Right atrium auricular region (tissue), 2 donors: Measurements from ENCODE around the gene GLS. TPM values are rescaled to one million over a fixed set of nuclear protein-coding genes. Genes with fewer than 3 reads are reported as not detected.

Source experiments
- DNase-seq: peaks from one replicate; pipeline ENCODE4 v3.0.0-alpha.2; 2019; ENCODE audit warnings: low spot score
- H3K27ac ChIP-seq, 2 donors: fragments of 200-600 bp; sonication (generic); 1 replicate in 1 of 2; 2 replicates in 1 of 2; pipeline ENCODE4 v1.5.1; 2016 to 2019
- H3K27me3 ChIP-seq, 2 donors: fragments of 200-600 bp; sonication (generic); one replicate each; pipeline versions ENCODE4 v1.5.1 to v1.6.0; 2017 to 2019
- H3K36me3 ChIP-seq: fragments of 200-600 bp; sonication (generic); one replicate; pipeline ENCODE4 v1.5.1; 2016
- H3K4me1 ChIP-seq, 2 donors: fragments of 200-600 bp; sonication (generic); one replicate each; pipeline versions ENCODE4 v1.5.1 to v1.6.0; 2017 to 2019
- H3K4me3 ChIP-seq, 2 donors: fragments of 200-600 bp; sonication (generic); 1 replicate in 1 of 2; 2 replicates in 1 of 2; pipeline ENCODE4 v1.5.1; 2017 to 2019; ENCODE audit warnings: mild to moderate bottlenecking in 1 of 2, moderate library complexity in 1 of 2
- H3K9me3 ChIP-seq, 2 donors: fragments of 200-600 bp; sonication (generic); one replicate each; pipeline ENCODE4 v1.5.1; 2019
- total RNA-seq, 2 donors: library from RNA; depleted of rRNA; stranded (reverse); fragments of >200 nt; gene quantifications; one replicate each; pipeline ENCODE4 v1.1.0, GENCODE V29; 2016
- TF ChIP-seq, protein P1 (sequence below), 2 donors: fragments of 200-600 bp; sonication (generic); IDR thresholded peaks; one replicate each; pipeline ENCODE4 v1.5.1; 2019; ENCODE audit warnings: antibody characterized with exemption in 2 of 2

GLS gene
- total RNA-seq, 2 donors from 2014 or later = 53.7 to 77.2 TPM

DNA sequence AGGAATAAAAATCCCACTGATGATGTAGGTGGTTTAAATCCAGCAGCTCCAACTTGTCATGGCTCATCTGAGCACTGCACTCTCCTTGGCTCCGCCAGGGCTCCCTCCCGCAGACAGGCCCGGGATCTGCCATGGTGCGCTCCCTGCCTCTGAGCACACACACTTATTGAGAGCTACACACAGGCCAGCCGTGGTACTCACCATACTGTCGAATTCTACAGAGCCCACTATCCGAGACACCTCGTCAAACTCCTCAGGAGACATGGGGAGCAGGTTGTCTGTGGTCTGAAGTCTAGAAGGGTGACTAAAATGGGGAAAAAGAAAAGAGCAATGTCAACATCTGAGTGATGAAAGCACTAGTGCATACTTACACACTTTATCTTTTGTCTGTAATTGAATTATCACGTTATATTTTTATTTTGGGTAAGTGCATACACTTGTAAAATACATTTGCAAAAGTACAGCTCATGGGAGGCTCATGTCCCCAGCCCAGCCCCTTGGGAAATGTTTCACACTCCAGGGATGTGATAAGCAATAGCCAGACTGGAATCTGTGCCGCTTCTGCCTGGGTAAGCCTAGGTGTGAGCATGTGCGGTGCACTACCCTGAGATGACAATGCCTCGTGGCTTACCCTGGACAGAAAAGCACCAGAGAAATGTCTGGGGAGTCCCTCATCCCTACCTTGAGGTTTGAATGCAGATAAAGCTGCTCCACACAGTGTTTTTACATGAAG is 94.2 kb downstream of the GLS start:
- no peak overlapping the region for H3K4me3 ChIP-seq
- no peaks in the 10 kb centered on the region for H3K27me3 ChIP-seq
- peaks cover 0 to 30% of the 10 kb centered on the region in 2 donors for H3K4me1 ChIP-seq
- TF ChIP-seq, protein P1, sequence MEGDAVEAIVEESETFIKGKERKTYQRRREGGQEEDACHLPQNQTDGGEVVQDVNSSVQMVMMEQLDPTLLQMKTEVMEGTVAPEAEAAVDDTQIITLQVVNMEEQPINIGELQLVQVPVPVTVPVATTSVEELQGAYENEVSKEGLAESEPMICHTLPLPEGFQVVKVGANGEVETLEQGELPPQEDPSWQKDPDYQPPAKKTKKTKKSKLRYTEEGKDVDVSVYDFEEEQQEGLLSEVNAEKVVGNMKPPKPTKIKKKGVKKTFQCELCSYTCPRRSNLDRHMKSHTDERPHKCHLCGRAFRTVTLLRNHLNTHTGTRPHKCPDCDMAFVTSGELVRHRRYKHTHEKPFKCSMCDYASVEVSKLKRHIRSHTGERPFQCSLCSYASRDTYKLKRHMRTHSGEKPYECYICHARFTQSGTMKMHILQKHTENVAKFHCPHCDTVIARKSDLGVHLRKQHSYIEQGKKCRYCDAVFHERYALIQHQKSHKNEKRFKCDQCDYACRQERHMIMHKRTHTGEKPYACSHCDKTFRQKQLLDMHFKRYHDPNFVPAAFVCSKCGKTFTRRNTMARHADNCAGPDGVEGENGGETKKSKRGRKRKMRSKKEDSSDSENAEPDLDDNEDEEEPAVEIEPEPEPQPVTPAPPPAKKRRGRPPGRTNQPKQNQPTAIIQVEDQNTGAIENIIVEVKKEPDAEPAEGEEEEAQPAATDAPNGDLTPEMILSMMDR (IDR thresholded peaks at IDR 0.05) = no peak
- peaks cover 77% of the 10 kb centered on the region for H3K36me3 ChIP-seq
- no peak for DNase-seq
- peak overlapping the region in 1 of 2 donors; percentile 73 for H3K27ac ChIP-seq
- H3K9me3 ChIP-seq = no peaks in the 10 kb centered on the region

DNA sequence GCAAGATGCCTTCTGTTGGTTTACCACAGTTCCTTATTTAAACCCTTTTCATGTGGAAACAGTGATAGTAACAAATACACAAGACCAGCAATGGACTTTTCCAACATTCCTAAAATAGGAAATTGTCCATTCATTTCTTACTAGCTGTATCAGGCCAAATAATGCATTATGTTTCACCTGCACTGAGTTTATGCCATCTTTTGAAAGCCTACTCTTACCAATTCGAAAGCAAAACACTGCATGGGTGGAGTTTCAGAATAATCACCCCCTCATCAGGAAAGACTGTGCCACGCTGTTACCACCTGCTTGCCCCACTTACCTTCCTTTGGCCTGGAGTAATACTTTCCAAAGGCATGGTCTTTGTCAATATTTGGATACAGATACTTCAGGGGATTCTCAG is 95.9 kb downstream of the GLS start:
- peaks cover 65% of the 10 kb centered on the region for H3K36me3 ChIP-seq
- no peak overlapping the region for H3K4me3 ChIP-seq
- no peak for DNase-seq
- H3K4me1 ChIP-seq = peaks cover 0 to 43% of the 10 kb centered on the region in 2 donors
- no peak overlapping the region for H3K27ac ChIP-seq
- TF ChIP-seq, protein P1 (IDR thresholded peaks at IDR 0.05) = no peak
- no peaks in the 10 kb centered on the region for H3K27me3 ChIP-seq
- H3K9me3 ChIP-seq = no peaks in the 10 kb centered on the region

DNA sequence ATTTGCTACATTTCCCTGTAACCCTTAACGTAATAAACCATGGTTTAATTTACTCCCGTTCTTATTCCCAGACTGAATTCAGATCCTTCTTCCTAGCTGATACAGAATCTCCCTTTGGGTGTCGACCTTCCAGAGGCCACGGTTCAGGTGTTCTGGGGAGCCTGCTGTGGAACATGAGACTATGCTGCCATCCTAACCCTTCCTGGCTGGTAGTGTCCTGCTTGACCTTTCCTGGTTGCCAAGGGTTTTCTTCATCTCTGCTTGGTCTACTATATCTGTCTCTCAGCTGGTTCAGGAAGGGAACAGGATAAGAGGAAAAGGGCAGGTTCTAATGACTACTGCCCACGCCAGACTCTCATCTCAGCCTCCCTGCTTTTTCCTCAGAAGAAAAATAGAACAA is 96.9 kb downstream of the GLS start:
- no peaks in the 10 kb centered on the region for H3K27me3 ChIP-seq
- H3K4me1 ChIP-seq = peaks cover 0 to 43% of the 10 kb centered on the region in 2 donors
- no peak overlapping the region for H3K4me3 ChIP-seq
- DNase-seq = no peak
- no peaks in the 10 kb centered on the region for H3K9me3 ChIP-seq
- TF ChIP-seq, protein P1 (IDR thresholded peaks at IDR 0.05) = no peak
- H3K36me3 ChIP-seq = peaks cover 70% of the 10 kb centered on the region
- no peak overlapping the region for H3K27ac ChIP-seq

DNA sequence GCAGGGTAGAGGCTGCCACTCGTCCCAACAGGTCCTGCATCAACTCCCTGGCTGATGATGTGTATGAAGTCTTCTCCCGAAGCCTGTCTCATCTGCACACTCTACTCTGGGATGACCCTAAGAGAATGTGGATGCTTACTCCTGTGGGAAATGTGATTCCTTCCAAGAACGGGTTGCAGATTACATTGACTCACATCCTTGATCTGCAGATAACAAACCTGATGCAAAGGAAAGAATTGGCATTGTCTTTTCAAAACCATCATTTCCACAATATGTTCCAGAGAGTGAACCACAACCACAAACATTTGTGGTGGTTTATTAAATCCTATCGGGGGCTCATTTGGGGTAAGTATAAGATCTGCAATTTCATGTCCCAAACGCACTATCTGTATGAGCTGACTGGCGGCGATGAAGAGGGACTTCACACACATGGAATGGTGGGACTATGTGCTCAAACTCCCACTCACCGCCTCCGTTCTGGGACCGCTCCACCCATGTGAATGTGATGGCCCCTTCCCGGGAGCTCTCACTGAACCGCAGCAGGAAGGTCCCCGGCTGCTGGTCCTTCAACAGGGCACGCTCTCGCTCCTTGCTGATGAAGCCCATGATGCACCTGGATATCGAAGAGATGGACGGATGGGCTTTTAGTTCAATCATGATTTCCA is 97.9 kb downstream of the GLS start:
- H3K4me1 ChIP-seq = peaks cover 0 to 37% of the 10 kb centered on the region in 2 donors

DNA sequence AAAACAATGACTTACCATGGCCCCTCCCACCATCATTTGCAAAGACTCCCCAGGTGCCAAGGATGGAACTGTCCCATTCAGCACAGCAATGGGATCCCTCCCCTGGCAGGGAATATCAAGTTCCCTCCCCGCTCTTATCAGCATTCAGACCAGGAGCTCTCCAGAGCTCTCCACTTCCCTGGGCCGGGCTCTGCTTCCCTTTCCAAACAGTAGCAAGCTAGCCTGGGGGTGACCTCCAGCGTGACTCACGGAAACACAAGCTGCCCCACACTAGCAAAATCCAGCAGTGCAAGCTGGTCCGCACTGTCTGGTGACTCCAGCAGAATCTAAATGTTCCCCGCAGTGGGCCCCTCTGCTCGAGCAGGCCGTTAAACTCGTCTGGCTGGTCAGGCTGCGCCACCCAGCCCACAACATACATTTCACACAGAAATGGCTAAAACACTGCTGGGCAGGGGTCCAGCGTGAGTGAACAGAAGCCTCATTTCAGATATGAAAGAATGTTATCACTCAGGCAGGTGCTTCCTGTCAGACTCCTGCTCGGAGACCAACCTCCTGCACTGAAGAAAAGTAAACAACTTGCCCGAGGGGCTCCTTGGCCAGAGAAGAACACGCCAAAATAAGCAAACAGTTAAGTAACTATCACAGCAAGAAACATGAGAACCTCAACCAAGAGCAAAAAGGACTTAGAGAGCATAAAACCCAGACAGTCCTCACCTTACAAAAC is 99.4 kb downstream of the GLS start:
- TF ChIP-seq, protein P1 (IDR thresholded peaks at IDR 0.05) = no peak
- Histone ChIP-seq H3K9me3 (no peaks in the 10 kb centered on the region), H3K4me1 (peaks cover 0 to 22% of the 10 kb centered on the region in 2 donors), H3K36me3 (peaks cover 81% of the 10 kb centered on the region), H3K27ac (peak overlapping the region; percentile 61 to 81), H3K27me3 (no peaks in the 10 kb centered on the region), H3K4me3 (peak overlapping the region in 1 of 2 donors; percentile 6)
- DNase-seq = peak; percentile 89

More for the DNA sequence above, 97.9 kb downstream of the GLS start:
- Histone ChIP-seq H3K9me3 (no peaks in the 10 kb centered on the region), H3K27ac (no peak overlapping the region), H3K36me3 (peaks cover 73% of the 10 kb centered on the region), H3K4me3 (no peak overlapping the region), H3K27me3 (no peaks in the 10 kb centered on the region)
- TF ChIP-seq, protein P1 (IDR thresholded peaks at IDR 0.05) = no peak
- DNase-seq = no peak
